ENCODE results near the gene TRPM3. TPM values are rescaled to one million over a fixed set of nuclear protein-coding genes. Genes with fewer than 3 reads are reported as not detected.

Gene TRPM3
- total RNA-seq, 3 donors from 2014 or later (not counting 1 experiment from before 2014, with no cell fraction given), result not detected

GRCh38 chr9:70910598-70910997, 210.8 kb downstream of the TRPM3 start:
- no peaks in the 10 kb centered on the region for H3K36me3 Mint-ChIP-seq
- H3K4me3 ChIP-seq (ENCODE audit: low read length), result no peak overlapping the region
- H3K4me1 ChIP-seq (ENCODE audit: control insufficient read depth, insufficient read depth, low read length), result no peaks in the 10 kb centered on the region
- H3K36me3 ChIP-seq (ENCODE audit: control insufficient read depth, insufficient read depth, low read length), result no peaks in the 10 kb centered on the region
- intact Hi-C loops (cut with micrococcal nuclease), result no loop called here
- H3K9me3 Mint-ChIP-seq, result peaks cover 2 to 3% of the 10 kb centered on the region in 2 donors
- no peaks in the 10 kb centered on the region for H3K27me3 ChIP-seq (ENCODE audit: control insufficient read depth, insufficient read depth, low read length)
- WGBS (ENCODE audit: insufficient coverage), result 92% methylated on average over 2 of the region's 2 CpGs
- DNase-seq (no peak), ATAC-seq (no peak)
- no peaks in the 10 kb centered on the region for H3K4me1 Mint-ChIP-seq
- no peak overlapping the region for H3K27ac Mint-ChIP-seq
- no peaks in the 10 kb centered on the region for H3K27me3 Mint-ChIP-seq (ENCODE audit: low read depth in 2 of 2)
- no peak overlapping the region for H3K27ac ChIP-seq (ENCODE audit: low read length)
- no peak for TF ChIP-seq CTCF (IDR thresholded peaks at IDR 0.05)
- H3K4me3 Mint-ChIP-seq, result no peak overlapping the region
- H3K9me3 ChIP-seq (ENCODE audit: control insufficient read depth, insufficient read depth, low read length), result no peaks in the 10 kb centered on the region

GRCh38 chr9:70902692-70903131, 218.7 kb downstream of the TRPM3 start:
- intact Hi-C loops (cut with micrococcal nuclease), result no loop called here
- no peak for TF ChIP-seq CTCF (IDR thresholded peaks at IDR 0.05)

GRCh38 chr9:70902171-70902570, 219.2 kb downstream of the TRPM3 start:
- no peak for ATAC-seq

More at GRCh38 chr9:70902692-70903131, 218.7 kb downstream of the TRPM3 start:
- Mint-ChIP-seq H3K4me3 (no peak overlapping the region), H3K27ac (no peak overlapping the region), H3K9me3 (no peaks in the 10 kb centered on the region), H3K27me3 (ENCODE audit: low read depth in 2 of 2) (no peaks in the 10 kb centered on the region), H3K36me3 (no peaks in the 10 kb centered on the region), H3K4me1 (no peaks in the 10 kb centered on the region)
- H3K4me3 ChIP-seq (ENCODE audit: low read length), result no peak overlapping the region
- 80% methylated on average over 6 of the region's 6 CpGs for WGBS (ENCODE audit: insufficient coverage)
- ATAC-seq, result no peak
- H3K27me3 ChIP-seq (ENCODE audit: control insufficient read depth, insufficient read depth, low read length), result no peaks in the 10 kb centered on the region
- no peaks in the 10 kb centered on the region for H3K9me3 ChIP-seq (ENCODE audit: control insufficient read depth, insufficient read depth, low read length)
- no peak for DNase-seq
- no peak overlapping the region for H3K27ac ChIP-seq (ENCODE audit: low read length)
- no peaks in the 10 kb centered on the region for H3K4me1 ChIP-seq (ENCODE audit: control insufficient read depth, insufficient read depth, low read length)
- no peaks in the 10 kb centered on the region for H3K36me3 ChIP-seq (ENCODE audit: control insufficient read depth, insufficient read depth, low read length)

More at GRCh38 chr9:70902171-70902570, 219.2 kb downstream of the TRPM3 start:
- H3K27me3 ChIP-seq (ENCODE audit: control insufficient read depth, insufficient read depth, low read length), result no peaks in the 10 kb centered on the region
- H3K4me3 Mint-ChIP-seq, result no peak overlapping the region
- no peak overlapping the region for H3K4me3 ChIP-seq (ENCODE audit: low read length)
- no peaks in the 10 kb centered on the region for H3K36me3 Mint-ChIP-seq
- H3K36me3 ChIP-seq (ENCODE audit: control insufficient read depth, insufficient read depth, low read length), result no peaks in the 10 kb centered on the region
- no peak overlapping the region for H3K27ac Mint-ChIP-seq
- no peak for TF ChIP-seq CTCF (IDR thresholded peaks at IDR 0.05)
- H3K4me1 ChIP-seq (ENCODE audit: control insufficient read depth, insufficient read depth, low read length), result no peaks in the 10 kb centered on the region
- H3K9me3 Mint-ChIP-seq, result no peaks in the 10 kb centered on the region
- 50% methylated on average over 1 of the region's 1 CpG for WGBS (ENCODE audit: insufficient coverage)
- H3K27me3 Mint-ChIP-seq (ENCODE audit: low read depth in 2 of 2), result no peaks in the 10 kb centered on the region
- intact Hi-C loops (cut with micrococcal nuclease), result no loop called here
- no peaks in the 10 kb centered on the region for H3K4me1 Mint-ChIP-seq
- no peak for DNase-seq
- H3K9me3 ChIP-seq (ENCODE audit: control insufficient read depth, insufficient read depth, low read length), result no peaks in the 10 kb centered on the region
- H3K27ac ChIP-seq (ENCODE audit: low read length), result no peak overlapping the region
